B cell (primary cell): ENCODE measurements around the gene MCAM. TPM values are rescaled to one million over a fixed set of nuclear protein-coding genes. Genes with fewer than 3 reads are reported as not detected.

Experiments used
- ATAC-seq: fragments of 200-7000 bp; cut with Tn5 transposase; one replicate; pipeline ENCODE4 v1.10.0; 2021; ENCODE audit warnings: low read depth, mild to moderate bottlenecking, moderate number of reproducible peaks, moderate library complexity
- CTCF ChIA-PET: fragments of 350-600 bp; sonication (Branson Sonifier 250); formaldehyde crosslinking; loops from one replicate; lab custom pipeline; 2021; ENCODE audit warnings: antibody characterized with exemption, inconsistent platforms; lab: Charles Lee
- POLR2A ChIA-PET: fragments of 350-600 bp; sonication (Branson Sonifier 250); formaldehyde crosslinking; loops from one replicate; lab custom pipeline; 2021; ENCODE audit warnings: antibody characterized with exemption; lab: Charles Lee
- DNase-seq: peaks from one replicate; pipeline ENCODE4 v3.0.0; 2013
- H2AFZ ChIP-seq: 2 replicates; pipeline ENCODE4 v1.6.1; 2012; ENCODE audit warnings: mild to moderate bottlenecking, low read depth, low read length; ENCODE audit not compliant: insufficient read depth, poor library complexity, severe bottlenecking
- H3K27ac ChIP-seq, 2 donors: 1 replicate in 1 of 2; 2 replicates in 1 of 2; pipeline ENCODE4 v1.5.1; 2012 to 2013; ENCODE audit warnings: low read length in 2 of 2, mild to moderate bottlenecking in 2 of 2, moderate library complexity in 1 of 2
- H3K27me3 ChIP-seq, 4 experiments: fragments of 200-600 bp in 1 of 4; sonication (generic) in 1 of 4; replicated peaks in 1 of 4; 1 replicate in 2 of 4; 2 replicates in 2 of 4; pipeline versions ENCODE4 v1.6.1 to v1.7.0; 2013 to 2016; ENCODE audit warnings: low read length in 3 of 4, mild to moderate bottlenecking in 2 of 4, mixed read lengths in 1 of 4, moderate library complexity in 1 of 4; ENCODE audit not compliant: insufficient read depth in 4 of 4, control insufficient read depth in 3 of 4; ENCODE audit errors: control extremely low read depth in 1 of 4
- H3K36me3 ChIP-seq, 2 experiments: replicated peaks in 1 of 2; 1 replicate in 1 of 2; 2 replicates in 1 of 2; pipeline versions ENCODE4 v1.6.1 to v1.7.1; 2013; ENCODE audit warnings: low read length in 1 of 2; ENCODE audit not compliant: insufficient read depth in 2 of 2, control insufficient read depth in 1 of 2; ENCODE audit errors: control extremely low read depth in 1 of 2, extremely low read depth in 1 of 2
- H3K4me1 ChIP-seq, 2 donors: fragments of 200-600 bp in 1 of 2; sonication (generic) in 1 of 2; 1 replicate in 1 of 2; 2 replicates in 1 of 2; pipeline versions ENCODE4 v1.5.1 to v1.6.1; 2013 to 2017; ENCODE audit warnings: low read length in 2 of 2; ENCODE audit not compliant: control insufficient read depth in 2 of 2, insufficient read depth in 2 of 2
- H3K4me2 ChIP-seq: replicated peaks from 2 replicates; pipeline ENCODE3; 2012; ENCODE audit warnings: mild to moderate bottlenecking, low read depth, low read length; ENCODE audit not compliant: poor library complexity, severe bottlenecking
- H3K4me3 ChIP-seq, 5 experiments: fragments of 200-600 bp in 1 of 5; sonication (generic) in 1 of 5; 1 replicate in 3 of 5; 2 replicates in 2 of 5; pipeline versions ENCODE4 v1.5.1 to v1.7.0; 2011 to 2016; ENCODE audit warnings: low read length in 4 of 5, mild to moderate bottlenecking in 4 of 5, low read depth in 2 of 5, control low read depth in 1 of 5, moderate library complexity in 1 of 5; ENCODE audit not compliant: insufficient read depth in 1 of 5; ENCODE audit errors: control extremely low read depth in 1 of 5, extremely low read depth in 1 of 5
- H3K79me2 ChIP-seq: fragments of 200-600 bp; sonication (generic); one replicate; pipeline ENCODE4 v1.6.0; 2016; ENCODE audit warnings: low read length; ENCODE audit not compliant: control insufficient read depth, insufficient read depth
- H3K9ac ChIP-seq: fragments of 200-600 bp; sonication (generic); 2 replicates; pipeline ENCODE4 v1.6.1; 2017; ENCODE audit warnings: mild to moderate bottlenecking, low read length, moderate library complexity
- H3K9me3 ChIP-seq, 3 donors: one replicate each; pipeline versions ENCODE4 v1.6.1 to v1.7.1; 2013; ENCODE audit warnings: low read length in 2 of 3; ENCODE audit not compliant: control insufficient read depth in 2 of 3, insufficient read depth in 1 of 3; ENCODE audit errors: control extremely low read depth in 1 of 3
- H4K20me1 ChIP-seq: 2 replicates; pipeline ENCODE4 v1.6.0; 2012; ENCODE audit warnings: mild to moderate bottlenecking, low read length; ENCODE audit not compliant: insufficient read depth, control insufficient read depth, poor library complexity, severe bottlenecking
- H3K27ac Mint-ChIP-seq: one replicate; pipeline ENCODE4 v1.8.0; 2021; ENCODE audit warnings: mixed read lengths
- H3K27me3 Mint-ChIP-seq: one replicate; pipeline ENCODE4 v1.8.0; 2021; ENCODE audit warnings: mixed read lengths
- H3K4me1 Mint-ChIP-seq: one replicate; pipeline ENCODE4 v1.8.0; 2021; ENCODE audit warnings: mixed read lengths
- H3K4me3 Mint-ChIP-seq: one replicate; pipeline ENCODE4 v1.8.0; 2021; ENCODE audit warnings: mixed read lengths
- H3K9me3 Mint-ChIP-seq: one replicate; pipeline ENCODE4 v1.8.0; 2022; ENCODE audit warnings: mixed read lengths; ENCODE audit not compliant: insufficient read depth
- CTCF ChIP-seq: fragments of 200-600 bp; IDR thresholded peaks from one replicate; pipeline ENCODE4 v1.8.0; 2022; ENCODE audit warnings: antibody characterized with exemption, mild to moderate bottlenecking
- EZH2 ChIP-seq: IDR thresholded peaks from 2 replicates; pipeline ENCODE4 v1.6.1; 2012; ENCODE audit warnings: borderline replicate concordance, low read depth, mild to moderate bottlenecking, moderate library complexity, low read length; ENCODE audit not compliant: insufficient read depth, poor library complexity, severe bottlenecking
- WGBS: methylation state at CpG from one replicate; pipeline ENCODE4 v1.1.5; 2013; ENCODE audit warnings: missing lambda C conversion rate; ENCODE audit not compliant: insufficient coverage; 5-methylcytosine and 5-hydroxymethylcytosine counted together
- intact Hi-C: fragments of 100-400 bp; cut with micrococcal nuclease; formaldehyde crosslinking; loops from one replicate; pipeline ENCODE4 v1.10.0; 2022
- polyA plus RNA-seq: library from polyadenylated mRNA; depleted of rRNA; stranded (reverse); fragments of >200 nt; gene quantifications from 2 replicates; pipeline ENCODE4 v1.2.3, GENCODE V29; 2012
- total RNA-seq, 2 donors: library from RNA; stranded (reverse); fragments of 120-200 nt in 1 of 2; gene quantifications; 1 replicate in 1 of 2; 2 replicates in 1 of 2; pipeline versions ENCODE4 v1.2.3 to v1.2.4, GENCODE V29; 2013 to 2022

MCAM gene
- total and polyA plus RNA-seq, 2 donors (not counting 1 experiment from before 2014, with no cell fraction given) = 0.42 to 1.1 TPM

DNA sequence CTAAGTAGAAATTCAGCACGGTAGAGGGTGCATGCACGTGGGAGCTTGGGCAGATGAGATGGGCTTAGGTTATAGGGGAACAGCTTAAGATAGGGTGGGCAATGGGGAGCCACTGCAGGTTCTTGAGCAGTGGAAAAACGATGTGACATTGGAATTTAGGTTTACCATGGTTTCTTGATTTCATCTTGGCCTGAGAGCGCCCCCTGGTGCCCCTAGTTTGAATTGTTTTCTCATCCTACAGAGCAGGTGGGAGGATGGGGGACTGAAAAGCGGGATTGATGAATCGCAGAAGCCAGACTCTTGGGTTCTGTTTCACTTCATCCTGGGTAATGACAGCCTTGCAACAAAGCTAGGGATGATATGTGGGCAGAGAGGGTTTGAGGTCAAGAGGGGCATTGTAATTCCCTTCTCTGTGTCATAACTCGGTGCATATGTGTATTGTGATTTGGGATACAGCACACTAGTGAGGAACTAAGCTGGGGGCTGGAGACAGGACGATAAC lies 6.7 kb upstream of the MCAM start:
- Mint-ChIP-seq H3K9me3 (no peaks in the 10 kb centered on the region), H3K4me1 (peaks cover 26% of the 10 kb centered on the region), H3K27me3 (peaks cover 5% of the 10 kb centered on the region), H3K4me3 (peak overlapping the region; percentile 44), H3K27ac (no peak overlapping the region)
- Histone ChIP-seq H3K4me2 (no peak overlapping the region), H2AFZ (peak overlapping the region; percentile 0), H3K9me3 (peaks cover 0 to 4% (median 0%) of the 10 kb centered on the region in 3 donors), H3K36me3 (no peaks in the 10 kb centered on the region), H3K27me3 (peaks cover 0 to 16% (median 4%) of the 10 kb centered on the region in 4 experiments), H4K20me1 (no peaks in the 10 kb centered on the region), H3K27ac (no peak overlapping the region), H3K4me1 (peaks cover 9 to 25% of the 10 kb centered on the region in 2 donors), H3K9ac (no peak overlapping the region), H3K79me2 (no peaks in the 10 kb centered on the region), H3K4me3 (no peak overlapping the region)
- TF ChIP-seq CTCF (peak; percentile 87), EZH2 (no peak)
- CTCF ChIA-PET = interaction anchor here (0.6 to 4.5 kb wide), 29 partner anchors 9 to 229 kb away, joined by 3 to 45 read pairs (median 5); partner anchors contain the start of genes C2CD2L, CBL, DPAGT1 and RNF26
- POLR2A ChIA-PET = no interaction called here
- no peak for ATAC-seq
- intact Hi-C loops = loop anchor here (1.0 kb wide), 2 partner anchors 118 to 155 kb away; partner anchors contain the start of gene NLRX1
- peak; percentile 81 for DNase-seq
- 31% methylated on average over 7 of the region's 8 CpGs for WGBS

DNA sequence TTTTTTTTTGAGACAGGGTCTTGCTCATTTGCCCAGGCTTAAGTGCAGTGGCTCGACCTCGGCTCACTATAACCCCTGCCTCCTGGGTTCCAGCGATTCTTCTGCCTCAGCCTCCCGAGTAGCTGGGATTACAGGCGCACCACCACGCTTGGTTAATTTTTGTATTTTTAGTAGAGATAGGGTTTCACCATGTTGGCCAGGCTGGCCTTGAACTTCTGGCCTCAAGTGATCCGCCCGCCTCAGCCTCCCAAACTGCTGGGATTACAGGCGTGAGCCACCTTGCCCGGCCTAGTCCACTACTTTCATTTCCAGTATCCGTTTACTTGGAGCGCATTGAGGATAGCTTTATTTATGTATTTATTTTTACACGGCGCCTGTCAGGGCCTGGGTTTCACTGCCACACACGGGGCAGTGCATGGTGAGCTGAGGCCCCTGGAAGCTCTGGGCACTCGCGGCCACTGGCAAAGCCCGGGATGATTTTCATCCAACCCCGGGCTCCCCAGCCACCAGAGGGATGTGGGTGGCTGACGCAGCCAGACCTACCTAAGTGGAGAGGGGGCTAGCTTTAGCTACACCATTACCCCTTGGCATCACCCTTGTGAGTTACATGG lies 6.1 kb upstream of the MCAM start:
- 87% methylated on average over 8 of the region's 20 CpGs for WGBS
- Histone ChIP-seq H2AFZ (peak overlapping the region; percentile 0), H3K4me3 (no peak overlapping the region), H3K9ac (no peak overlapping the region), H3K4me1 (peaks cover 9 to 27% of the 10 kb centered on the region in 2 donors), H3K4me2 (no peak overlapping the region), H3K36me3 (no peaks in the 10 kb centered on the region), H3K79me2 (no peaks in the 10 kb centered on the region), H4K20me1 (no peaks in the 10 kb centered on the region), H3K9me3 (peaks cover 0 to 4% (median 0%) of the 10 kb centered on the region in 3 donors), H3K27ac (no peak overlapping the region), H3K27me3 (peaks cover 0 to 21% (median 6%) of the 10 kb centered on the region in 4 experiments)
- Mint-ChIP-seq H3K4me3 (no peak overlapping the region), H3K4me1 (peaks cover 27% of the 10 kb centered on the region), H3K9me3 (no peaks in the 10 kb centered on the region), H3K27ac (no peak overlapping the region), H3K27me3 (peaks cover 5% of the 10 kb centered on the region)
- ChIA-PET POLR2A (no interaction called here), CTCF (interaction anchor here (0.7 to 4.5 kb wide), 24 partner anchors 8 to 229 kb away, joined by 3 to 45 read pairs (median 5); partner anchors contain the start of genes C2CD2L, CBL, DPAGT1 and RNF26)
- no peak for DNase-seq
- intact Hi-C loops = loop anchor here (1.0 kb wide), 2 partner anchors 118 to 155 kb away; partner anchors contain the start of gene NLRX1
- ATAC-seq = no peak
- TF ChIP-seq EZH2 (no peak), CTCF (no peak)
